Adipocyte (in vitro differentiated cells): ENCODE data around the gene GALM.

Source experiments
- DNase-seq: peaks from one replicate; pipeline ENCODE4 v3.0.0-alpha.2; 2015; ENCODE audit warnings: low read depth
- H3K27me3 ChIP-seq: replicated peaks from 2 replicates; pipeline ENCODE4 v1.7.0; 2013; ENCODE audit warnings: mild to moderate bottlenecking, low read length, moderate library complexity; ENCODE audit not compliant: control insufficient read depth, insufficient read depth
- H3K36me3 ChIP-seq: 2 replicates; pipeline ENCODE4 v1.7.0; 2013; ENCODE audit warnings: low read length, mild to moderate bottlenecking, moderate library complexity; ENCODE audit not compliant: control insufficient read depth, insufficient read depth, severe bottlenecking
- H3K4me1 ChIP-seq: 2 replicates; pipeline ENCODE4 v1.7.0; 2013; ENCODE audit warnings: mild to moderate bottlenecking, low read length, moderate library complexity; ENCODE audit not compliant: control insufficient read depth, insufficient read depth
- H3K4me3 ChIP-seq: 2 replicates; pipeline ENCODE4 v1.7.0; 2013; ENCODE audit warnings: mild to moderate bottlenecking, low read length, moderate library complexity
- H3K9ac ChIP-seq: 2 replicates; pipeline ENCODE4 v1.7.0; 2013; ENCODE audit warnings: mild to moderate bottlenecking, low read length, moderate library complexity
- H3K9me3 ChIP-seq: 2 replicates; pipeline ENCODE4 v1.7.0; 2013; ENCODE audit warnings: mild to moderate bottlenecking, low read length, moderate library complexity; ENCODE audit not compliant: control insufficient read depth

The GALM gene

DNA sequence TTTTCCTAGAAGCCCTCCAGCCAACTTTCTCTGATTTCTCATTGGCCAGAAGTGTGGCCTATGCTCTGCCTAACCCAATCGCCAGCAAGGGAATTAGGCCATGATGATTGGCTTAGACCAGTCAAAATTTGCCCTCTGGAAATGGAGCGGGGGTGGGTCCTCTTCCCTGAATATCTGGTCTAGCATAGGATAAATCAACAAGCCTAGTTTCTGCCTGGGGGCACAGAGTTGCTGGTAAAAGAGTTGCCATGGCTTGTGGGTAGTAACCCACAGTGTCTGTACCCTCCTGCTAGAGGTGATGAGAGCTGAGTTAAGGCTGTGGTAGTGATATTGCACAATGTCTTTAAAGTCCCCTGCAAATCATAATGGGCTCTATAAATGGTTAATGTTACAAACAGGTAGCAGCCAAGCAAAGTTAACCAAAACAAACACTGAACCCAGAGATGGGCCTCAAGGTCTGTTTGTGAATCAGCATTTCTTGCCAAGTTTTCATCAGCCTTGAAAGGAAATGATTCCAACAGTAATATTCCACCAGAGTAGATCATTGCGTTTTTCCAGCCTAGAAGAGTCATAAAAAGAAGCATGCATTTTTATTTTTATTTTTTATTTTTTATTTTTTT lies 19.3 kb downstream of the GALM start:
- Histone ChIP-seq H3K9ac (no peak overlapping the region), H3K4me1 (peaks cover 5% of the 10 kb centered on the region), H3K4me3 (no peak overlapping the region), H3K9me3 (no peaks in the 10 kb centered on the region), H3K27me3 (no peaks in the 10 kb centered on the region), H3K36me3 (peaks cover 18% of the 10 kb centered on the region)
- no peak for DNase-seq

- Histone ChIP-seq H3K4me3 (no peak overlapping the region), H3K9me3 (no peaks in the 10 kb centered on the region), H3K27me3 (no peaks in the 10 kb centered on the region), H3K9ac (no peak overlapping the region), H3K4me1 (peaks cover 12% of the 10 kb centered on the region), H3K36me3 (peaks cover 4% of the 10 kb centered on the region)
- DNase-seq = peak; percentile 90
Observed at GRCh38 chr2:38690499-38691420, 24.8 kb downstream of the GALM start.

GRCh38 chr2:38691994-38692393 lies 26.1 kb downstream of the GALM start:
- Histone ChIP-seq H3K9me3 (no peaks in the 10 kb centered on the region), H3K27me3 (no peaks in the 10 kb centered on the region), H3K36me3 (peaks cover 4% of the 10 kb centered on the region), H3K4me1 (peaks cover 12% of the 10 kb centered on the region), H3K9ac (no peak overlapping the region), H3K4me3 (no peak overlapping the region)
- DNase-seq = no peak

DNA sequence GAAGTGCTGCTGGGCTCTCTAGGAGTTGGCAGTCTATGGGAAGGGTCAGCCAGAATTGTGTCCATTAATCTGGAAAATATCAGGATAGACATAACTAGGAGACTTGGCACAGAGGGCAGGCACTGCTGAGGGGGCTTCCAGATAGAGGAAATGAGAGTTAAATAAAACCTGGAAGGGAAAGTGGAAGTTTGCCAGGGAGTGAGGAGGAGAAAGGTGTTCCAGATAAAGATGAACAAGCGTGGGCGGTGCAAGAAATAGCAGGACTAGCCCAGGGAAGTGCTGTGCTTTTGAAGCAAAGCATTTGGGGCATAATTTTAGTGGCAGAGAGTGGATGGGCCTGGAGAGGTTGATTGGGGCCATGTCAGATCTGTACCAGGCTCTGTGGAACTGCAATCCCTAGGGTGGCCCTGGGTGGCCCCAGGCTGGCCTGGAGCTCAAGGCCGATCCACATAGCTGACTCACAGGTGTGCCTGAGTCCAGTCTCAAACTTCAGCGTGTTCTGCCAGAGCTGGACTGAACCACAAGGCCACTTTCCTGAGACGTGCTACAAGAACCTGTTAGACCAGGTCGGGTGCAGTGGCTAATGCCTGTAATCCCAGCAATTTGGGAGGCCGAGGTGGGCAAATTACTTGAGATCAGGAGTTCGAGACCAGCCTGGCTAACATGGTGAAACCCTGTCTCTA lies 26.9 kb downstream of the GALM start:
- Histone ChIP-seq H3K4me3 (no peak overlapping the region), H3K36me3 (peaks cover 4% of the 10 kb centered on the region), H3K9ac (no peak overlapping the region), H3K9me3 (no peaks in the 10 kb centered on the region), H3K4me1 (peaks cover 12% of the 10 kb centered on the region), H3K27me3 (no peaks in the 10 kb centered on the region)
- no peak for DNase-seq

DNA sequence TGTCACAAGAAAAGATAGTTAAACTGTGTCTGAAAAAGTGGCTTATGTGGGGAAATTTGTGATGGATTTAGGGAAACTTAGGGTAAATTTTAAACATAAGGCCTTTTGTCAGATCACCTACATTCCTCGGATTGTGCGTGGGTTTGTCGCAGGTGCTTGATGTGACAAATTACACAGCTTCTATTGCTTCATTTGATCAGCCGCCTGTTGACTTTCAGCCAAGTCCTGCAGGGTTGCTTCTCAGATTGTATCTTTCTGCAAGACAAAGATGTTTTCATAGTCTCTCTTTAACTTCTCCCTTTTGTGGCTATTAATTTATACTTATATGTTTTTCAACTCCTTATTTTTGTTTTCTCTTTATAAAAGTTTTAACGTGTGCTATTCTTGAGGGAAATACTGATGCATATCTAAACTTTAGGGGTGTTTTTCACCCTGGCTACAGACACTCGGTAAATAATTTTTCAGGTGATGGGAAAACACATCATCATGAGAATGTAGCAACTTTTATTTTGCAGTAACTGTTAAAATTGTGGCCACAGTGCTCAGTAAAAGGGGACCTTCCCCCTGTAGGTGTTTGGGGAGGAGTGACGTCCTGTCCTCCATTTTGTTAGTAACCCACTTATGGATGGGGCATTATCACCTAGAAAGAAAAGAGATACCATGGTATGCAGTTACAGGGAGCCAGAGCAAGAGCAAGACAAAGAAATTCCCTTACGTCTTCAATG lies 31.4 kb downstream of the GALM start:
- no peaks in the 10 kb centered on the region for H3K36me3 ChIP-seq
- no peaks in the 10 kb centered on the region for H3K27me3 ChIP-seq
- H3K9ac ChIP-seq = no peak overlapping the region
- peaks cover under 1% of the 10 kb centered on the region for H3K4me1 ChIP-seq
- H3K9me3 ChIP-seq = no peaks in the 10 kb centered on the region
- no peak overlapping the region for H3K4me3 ChIP-seq
- DNase-seq = no peak

DNA sequence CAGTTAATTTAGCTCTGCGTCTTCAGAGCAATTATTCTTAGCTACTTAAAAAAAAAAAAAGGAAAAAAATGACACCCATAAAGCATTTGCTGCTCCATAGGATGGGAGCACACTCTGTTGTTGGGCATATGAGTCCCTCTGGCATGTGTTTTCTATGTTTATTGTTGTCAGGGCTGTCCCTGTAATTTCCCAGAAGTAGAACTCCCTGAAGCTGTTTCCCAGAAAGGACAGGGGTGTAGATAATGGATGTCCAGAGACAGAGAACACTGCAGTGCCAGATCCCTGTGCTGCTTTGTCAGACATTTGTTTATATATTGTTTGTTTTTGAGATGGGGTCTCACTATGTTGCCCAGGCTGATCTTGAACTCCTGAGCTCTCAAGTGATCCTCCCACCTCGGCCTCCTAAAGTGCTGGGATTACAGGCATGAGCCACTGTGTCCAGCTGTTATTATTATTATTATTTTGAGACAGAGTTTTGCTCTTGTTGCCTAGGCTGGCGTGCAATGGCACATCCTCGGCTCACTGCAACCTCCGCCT lies 32.6 kb downstream of the GALM start:
- Histone ChIP-seq H3K9ac (no peak overlapping the region), H3K27me3 (no peaks in the 10 kb centered on the region), H3K4me1 (peaks cover 5% of the 10 kb centered on the region), H3K36me3 (no peaks in the 10 kb centered on the region), H3K4me3 (no peak overlapping the region), H3K9me3 (no peaks in the 10 kb centered on the region)
- no peak for DNase-seq

GRCh38 chr2:38700113-38700785 lies 34.3 kb downstream of the GALM start:
- DNase-seq = no peak
- no peak overlapping the region for H3K9ac ChIP-seq
- H3K4me1 ChIP-seq = peaks cover 11% of the 10 kb centered on the region
- no peaks in the 10 kb centered on the region for H3K36me3 ChIP-seq
- no peak overlapping the region for H3K4me3 ChIP-seq
- H3K27me3 ChIP-seq = no peaks in the 10 kb centered on the region
- H3K9me3 ChIP-seq = no peaks in the 10 kb centered on the region

DNA sequence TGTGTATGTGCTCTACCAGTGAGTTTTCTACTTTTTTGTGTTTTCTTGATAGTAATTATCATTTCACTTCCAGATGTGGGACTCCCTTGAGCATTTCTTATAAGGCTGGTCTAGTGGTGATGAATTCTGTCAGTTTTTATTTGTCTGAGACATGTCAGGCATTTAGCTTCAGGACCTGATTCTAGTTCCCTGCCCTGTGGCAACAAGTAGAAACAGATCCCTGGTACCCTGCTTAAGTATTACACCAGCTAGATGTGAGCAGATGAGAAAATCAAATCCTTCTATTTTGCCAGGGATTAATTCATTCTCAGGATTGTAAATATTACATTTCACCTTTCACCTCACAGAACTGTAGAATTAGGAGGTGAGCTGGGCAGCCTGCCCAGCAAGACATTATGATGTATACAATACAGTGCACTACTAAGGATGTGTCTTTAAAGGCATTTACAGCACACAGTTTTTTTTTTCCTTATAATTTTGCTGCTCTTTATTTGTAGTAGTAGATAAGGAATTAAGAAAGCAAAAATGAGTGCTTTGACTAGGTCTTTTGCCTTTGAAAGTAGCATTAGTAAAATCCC lies 35.1 kb downstream of the GALM start:
- no peak overlapping the region for H3K9ac ChIP-seq
- no peak overlapping the region for H3K4me3 ChIP-seq
- peaks cover 12% of the 10 kb centered on the region for H3K4me1 ChIP-seq
- H3K27me3 ChIP-seq = no peaks in the 10 kb centered on the region
- H3K9me3 ChIP-seq = no peaks in the 10 kb centered on the region
- no peaks in the 10 kb centered on the region for H3K36me3 ChIP-seq
- no peak for DNase-seq

- H3K4me1 ChIP-seq = peaks cover 12% of the 10 kb centered on the region
Observed at GRCh38 chr2:38701542-38701941, 35.6 kb downstream of the GALM start.

DNA sequence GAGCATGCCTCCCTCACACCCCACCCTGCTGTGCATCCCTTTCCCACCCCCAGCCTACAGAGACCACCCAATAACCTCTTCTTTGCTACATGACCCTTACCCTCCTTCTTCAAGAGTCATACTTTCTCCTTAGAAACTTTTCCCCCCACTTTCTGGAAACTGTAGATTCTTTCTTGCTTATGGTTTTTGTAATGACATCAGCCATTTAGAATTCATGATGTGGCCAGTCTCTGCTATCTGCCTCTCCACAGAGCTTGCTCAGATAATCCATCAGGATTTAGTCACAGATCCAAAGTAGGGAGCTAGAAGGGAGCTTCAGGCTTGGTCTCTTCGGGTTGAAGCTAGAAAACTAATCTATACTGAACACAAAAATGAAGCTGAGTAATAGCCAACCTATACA lies 36.5 kb downstream of the GALM start:
- H3K27me3 ChIP-seq = no peaks in the 10 kb centered on the region
- DNase-seq = peak; percentile 80
- peaks cover 12% of the 10 kb centered on the region for H3K4me1 ChIP-seq
- H3K4me3 ChIP-seq = no peak overlapping the region
- H3K9me3 ChIP-seq = no peaks in the 10 kb centered on the region
- H3K9ac ChIP-seq = no peak overlapping the region
- no peaks in the 10 kb centered on the region for H3K36me3 ChIP-seq

More at GRCh38 chr2:38701542-38701941, 35.6 kb downstream of the GALM start:
- Histone ChIP-seq H3K9me3 (no peaks in the 10 kb centered on the region), H3K36me3 (no peaks in the 10 kb centered on the region), H3K4me3 (no peak overlapping the region), H3K27me3 (no peaks in the 10 kb centered on the region), H3K9ac (no peak overlapping the region)
- no peak for DNase-seq
